HepG2 (cell line): Measurements from ENCODE around the gene ADAMTS16. TPM values are rescaled to one million over a fixed set of nuclear protein-coding genes. Genes with fewer than 3 reads are reported as not detected.

ENCODE experiments used
- GATAD1 ChIP-seq: IDR thresholded peaks from 2 replicates; pipeline ENCODE4 v1.6.1; 2016; ENCODE audit warnings: missing genetic modification reagents, missing compliant biosample characterization
- KLF16 ChIP-seq, 2 experiments: sonication (generic) in 1 of 2; formaldehyde crosslinking in 1 of 2; IDR thresholded peaks; 2 replicates each; pipeline versions ENCODE4 v1.6.1 to v1.8.0; 2016 to 2023; ENCODE audit warnings: missing genetic modification reagents in 2 of 2, missing compliant biosample characterization in 1 of 2
- NR2F2 ChIP-seq: IDR thresholded peaks from 2 replicates; pipeline ENCODE4 v1.6.1; 2012; ENCODE audit warnings: low read depth, inconsistent platforms, borderline replicate concordance
- PAWR ChIP-seq: sonication (generic); formaldehyde crosslinking; IDR thresholded peaks from 2 replicates; pipeline ENCODE4 v1.4.0; 2020; ENCODE audit warnings: missing genetic modification reagents, mild to moderate bottlenecking, borderline replicate concordance
- PHF21A ChIP-seq: sonication (generic); formaldehyde crosslinking; IDR thresholded peaks from 2 replicates; pipeline ENCODE4 v1.5.0; 2020; ENCODE audit warnings: mild to moderate bottlenecking, missing genetic modification reagents
- SIN3B ChIP-seq: fragments of 150-350 bp; IDR thresholded peaks from 2 replicates; pipeline ENCODE4 v1.6.1; 2014; ENCODE audit warnings: low read length
- SMARCC2 ChIP-seq: fragments of 450-650 bp; IDR thresholded peaks from 2 replicates; pipeline ENCODE4 v1.6.1; 2017; ENCODE audit warnings: antibody characterized with exemption, mild to moderate bottlenecking
- TOE1 ChIP-seq: sonication (generic); formaldehyde crosslinking; IDR thresholded peaks from 2 replicates; pipeline ENCODE4 v1.4.0; 2020; ENCODE audit warnings: mild to moderate bottlenecking, missing genetic modification reagents
- ZBTB1 ChIP-seq: sonication (generic); formaldehyde crosslinking; IDR thresholded peaks from 2 replicates; pipeline ENCODE4 v1.4.0; 2020; ENCODE audit warnings: missing genetic modification reagents, borderline replicate concordance
- ZMYM4 ChIP-seq: sonication (generic); formaldehyde crosslinking; IDR thresholded peaks from 2 replicates; pipeline ENCODE4 v1.8.1; 2023; ENCODE audit warnings: mild to moderate bottlenecking, missing genetic modification reagents
- ZNF160 ChIP-seq: sonication (generic); formaldehyde crosslinking; IDR thresholded peaks from 2 replicates; pipeline ENCODE4 v1.8.0; 2022; ENCODE audit warnings: mild to moderate bottlenecking, inconsistent platforms, missing genetic modification reagents
- ZNF264 ChIP-seq: sonication (generic); formaldehyde crosslinking; IDR thresholded peaks from 2 replicates; pipeline ENCODE4 v1.4.0; 2020; ENCODE audit warnings: missing genetic modification reagents
- ZNF879 ChIP-seq: sonication (generic); formaldehyde crosslinking; IDR thresholded peaks from 2 replicates; pipeline ENCODE4 v1.8.1; 2023; ENCODE audit warnings: missing genetic modification reagents
- polyA plus RNA-seq, 8 experiments: library from polyadenylated mRNA; depleted of rRNA in 3 of 8; stranded (reverse) in 7 of 8; unstranded in 1 of 8; fragments of >200 nt; fragmentation: Illumina TruSeq in 4 of 8; extraction: Trizol in 4 of 8; gene quantifications; 2 replicates each; pipeline versions ENCODE4 v1.2.1 to v1.2.3, GENCODE V29; 2011 to 2016; ENCODE audit warnings: low read depth in 4 of 8, missing spikeins in 1 of 8, mixed read lengths in 1 of 8; ENCODE audit not compliant: insufficient read depth in 1 of 8
- total RNA-seq, 5 experiments: library from RNA; depleted of rRNA; stranded (reverse); fragments of >200 nt; fragmentation: Illumina TruSeq; extraction: Trizol; gene quantifications; 2 replicates each; pipeline ENCODE4 v1.2.3, GENCODE V29; 2016; ENCODE audit warnings: low read depth in 1 of 5
- TF ChIP-seq, protein P1 (sequence below): IDR thresholded peaks from 2 replicates; pipeline ENCODE4 v1.6.1; 2016; ENCODE audit warnings: low read depth
- TF ChIP-seq, protein P2 (sequence below): IDR thresholded peaks from 2 replicates; pipeline ENCODE4 v1.4.0; 2020; ENCODE audit warnings: mild to moderate bottlenecking, missing genetic modification reagents
- TF ChIP-seq, protein P3 (sequence below): sonication (generic); formaldehyde crosslinking; IDR thresholded peaks from 2 replicates; pipeline ENCODE4 v1.5.0; 2020; ENCODE audit warnings: mild to moderate bottlenecking, missing genetic modification reagents, borderline replicate concordance

ADAMTS16 gene
- total and polyA plus RNA-seq, 2 of the 13 experiments (the other 11 are each of a cell fraction or from before 2014, with no cell fraction given) = 0.02 to 0.03 TPM

DNA sequence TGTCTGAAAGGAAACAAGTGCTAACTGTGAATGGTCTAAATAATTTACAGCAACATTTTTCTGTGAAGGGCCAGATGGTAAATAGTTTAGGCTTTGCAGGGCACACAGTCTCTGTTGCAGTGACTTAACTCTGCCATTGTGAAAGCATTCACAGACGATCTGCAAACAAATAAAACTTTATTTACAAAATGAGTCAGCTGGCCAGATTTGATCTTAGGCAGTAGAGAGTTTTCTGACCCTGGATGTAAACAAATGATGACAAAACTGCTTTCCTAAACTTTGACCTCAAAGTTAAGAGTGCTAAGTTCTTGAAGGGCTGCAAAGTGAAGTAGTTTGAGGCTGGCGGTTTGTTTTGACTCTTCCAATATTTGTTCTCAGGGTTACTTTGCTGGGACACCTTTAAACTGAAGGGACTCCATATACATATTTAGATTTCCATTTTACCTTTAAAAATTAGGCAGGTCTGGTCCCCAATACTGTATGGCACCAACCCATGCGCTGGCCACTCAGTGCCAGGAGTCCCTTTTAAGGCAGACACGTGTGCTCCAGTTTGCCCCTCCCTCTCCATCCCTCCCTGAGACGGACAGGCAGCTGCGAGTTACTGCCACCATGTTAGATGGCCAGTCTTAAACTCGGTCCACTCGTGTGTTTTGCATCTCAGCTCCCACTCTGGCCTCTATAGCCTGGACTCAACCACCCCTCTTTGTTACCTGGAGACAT lies 4.0 kb upstream of the ADAMTS16 start (continued):
- TF ChIP-seq ZNF264 (CRISPR knock-in tag) = peak; percentile 72
- TF ChIP-seq SIN3B = no peak
- 0 out of 2 replicates have a peak, but pooled peaks have one; percentile 32 for TF ChIP-seq TOE1 (CRISPR knock-in tag)
- TF ChIP-seq ZNF160 (CRISPR knock-in tag) = no peak
- peak; percentile 70 for TF ChIP-seq NR2F2
- TF ChIP-seq SMARCC2 = no peak
- TF ChIP-seq GATAD1 (CRISPR knock-in tag) = peak; percentile 42; the same call in 1 of the 2 replicates
- TF ChIP-seq, protein P1, sequence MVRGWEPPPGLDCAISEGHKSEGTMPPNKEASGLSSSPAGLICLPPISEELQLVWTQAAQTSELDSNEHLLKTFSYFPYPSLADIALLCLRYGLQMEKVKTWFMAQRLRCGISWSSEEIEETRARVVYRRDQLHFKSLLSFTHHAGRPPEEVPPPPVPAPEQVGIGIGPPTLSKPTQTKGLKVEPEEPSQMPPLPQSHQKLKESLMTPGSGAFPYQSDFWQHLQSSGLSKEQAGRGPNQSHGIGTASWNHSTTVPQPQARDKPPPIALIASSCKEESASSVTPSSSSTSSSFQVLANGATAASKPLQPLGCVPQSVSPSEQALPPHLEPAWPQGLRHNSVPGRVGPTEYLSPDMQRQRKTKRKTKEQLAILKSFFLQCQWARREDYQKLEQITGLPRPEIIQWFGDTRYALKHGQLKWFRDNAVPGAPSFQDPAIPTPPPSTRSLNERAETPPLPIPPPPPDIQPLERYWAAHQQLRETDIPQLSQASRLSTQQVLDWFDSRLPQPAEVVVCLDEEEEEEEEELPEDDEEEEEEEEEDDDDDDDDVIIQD (CRISPR knock-in tag) = peak; percentile 69; the same call in 1 of the 2 replicates
- no peak for TF ChIP-seq ZNF879
- TF ChIP-seq, protein P2, sequence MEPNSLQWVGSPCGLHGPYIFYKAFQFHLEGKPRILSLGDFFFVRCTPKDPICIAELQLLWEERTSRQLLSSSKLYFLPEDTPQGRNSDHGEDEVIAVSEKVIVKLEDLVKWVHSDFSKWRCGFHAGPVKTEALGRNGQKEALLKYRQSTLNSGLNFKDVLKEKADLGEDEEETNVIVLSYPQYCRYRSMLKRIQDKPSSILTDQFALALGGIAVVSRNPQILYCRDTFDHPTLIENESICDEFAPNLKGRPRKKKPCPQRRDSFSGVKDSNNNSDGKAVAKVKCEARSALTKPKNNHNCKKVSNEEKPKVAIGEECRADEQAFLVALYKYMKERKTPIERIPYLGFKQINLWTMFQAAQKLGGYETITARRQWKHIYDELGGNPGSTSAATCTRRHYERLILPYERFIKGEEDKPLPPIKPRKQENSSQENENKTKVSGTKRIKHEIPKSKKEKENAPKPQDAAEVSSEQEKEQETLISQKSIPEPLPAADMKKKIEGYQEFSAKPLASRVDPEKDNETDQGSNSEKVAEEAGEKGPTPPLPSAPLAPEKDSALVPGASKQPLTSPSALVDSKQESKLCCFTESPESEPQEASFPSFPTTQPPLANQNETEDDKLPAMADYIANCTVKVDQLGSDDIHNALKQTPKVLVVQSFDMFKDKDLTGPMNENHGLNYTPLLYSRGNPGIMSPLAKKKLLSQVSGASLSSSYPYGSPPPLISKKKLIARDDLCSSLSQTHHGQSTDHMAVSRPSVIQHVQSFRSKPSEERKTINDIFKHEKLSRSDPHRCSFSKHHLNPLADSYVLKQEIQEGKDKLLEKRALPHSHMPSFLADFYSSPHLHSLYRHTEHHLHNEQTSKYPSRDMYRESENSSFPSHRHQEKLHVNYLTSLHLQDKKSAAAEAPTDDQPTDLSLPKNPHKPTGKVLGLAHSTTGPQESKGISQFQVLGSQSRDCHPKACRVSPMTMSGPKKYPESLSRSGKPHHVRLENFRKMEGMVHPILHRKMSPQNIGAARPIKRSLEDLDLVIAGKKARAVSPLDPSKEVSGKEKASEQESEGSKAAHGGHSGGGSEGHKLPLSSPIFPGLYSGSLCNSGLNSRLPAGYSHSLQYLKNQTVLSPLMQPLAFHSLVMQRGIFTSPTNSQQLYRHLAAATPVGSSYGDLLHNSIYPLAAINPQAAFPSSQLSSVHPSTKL = peak; percentile 94
- peak; percentile 76 for TF ChIP-seq PHF21A (CRISPR knock-in tag)
- TF ChIP-seq ZBTB1 (CRISPR knock-in tag) = no peak
- TF ChIP-seq PAWR (CRISPR knock-in tag) = no peak
- 0 out of 4 replicates have a peak, but pooled peaks of 1 of the 2 experiments have one; percentile 74 for TF ChIP-seq KLF16 (CRISPR knock-in tag; IDR thresholded peaks at IDR 0.05)
- peak; percentile 65 for TF ChIP-seq ZMYM4 (CRISPR knock-in tag)
- TF ChIP-seq, protein P3, sequence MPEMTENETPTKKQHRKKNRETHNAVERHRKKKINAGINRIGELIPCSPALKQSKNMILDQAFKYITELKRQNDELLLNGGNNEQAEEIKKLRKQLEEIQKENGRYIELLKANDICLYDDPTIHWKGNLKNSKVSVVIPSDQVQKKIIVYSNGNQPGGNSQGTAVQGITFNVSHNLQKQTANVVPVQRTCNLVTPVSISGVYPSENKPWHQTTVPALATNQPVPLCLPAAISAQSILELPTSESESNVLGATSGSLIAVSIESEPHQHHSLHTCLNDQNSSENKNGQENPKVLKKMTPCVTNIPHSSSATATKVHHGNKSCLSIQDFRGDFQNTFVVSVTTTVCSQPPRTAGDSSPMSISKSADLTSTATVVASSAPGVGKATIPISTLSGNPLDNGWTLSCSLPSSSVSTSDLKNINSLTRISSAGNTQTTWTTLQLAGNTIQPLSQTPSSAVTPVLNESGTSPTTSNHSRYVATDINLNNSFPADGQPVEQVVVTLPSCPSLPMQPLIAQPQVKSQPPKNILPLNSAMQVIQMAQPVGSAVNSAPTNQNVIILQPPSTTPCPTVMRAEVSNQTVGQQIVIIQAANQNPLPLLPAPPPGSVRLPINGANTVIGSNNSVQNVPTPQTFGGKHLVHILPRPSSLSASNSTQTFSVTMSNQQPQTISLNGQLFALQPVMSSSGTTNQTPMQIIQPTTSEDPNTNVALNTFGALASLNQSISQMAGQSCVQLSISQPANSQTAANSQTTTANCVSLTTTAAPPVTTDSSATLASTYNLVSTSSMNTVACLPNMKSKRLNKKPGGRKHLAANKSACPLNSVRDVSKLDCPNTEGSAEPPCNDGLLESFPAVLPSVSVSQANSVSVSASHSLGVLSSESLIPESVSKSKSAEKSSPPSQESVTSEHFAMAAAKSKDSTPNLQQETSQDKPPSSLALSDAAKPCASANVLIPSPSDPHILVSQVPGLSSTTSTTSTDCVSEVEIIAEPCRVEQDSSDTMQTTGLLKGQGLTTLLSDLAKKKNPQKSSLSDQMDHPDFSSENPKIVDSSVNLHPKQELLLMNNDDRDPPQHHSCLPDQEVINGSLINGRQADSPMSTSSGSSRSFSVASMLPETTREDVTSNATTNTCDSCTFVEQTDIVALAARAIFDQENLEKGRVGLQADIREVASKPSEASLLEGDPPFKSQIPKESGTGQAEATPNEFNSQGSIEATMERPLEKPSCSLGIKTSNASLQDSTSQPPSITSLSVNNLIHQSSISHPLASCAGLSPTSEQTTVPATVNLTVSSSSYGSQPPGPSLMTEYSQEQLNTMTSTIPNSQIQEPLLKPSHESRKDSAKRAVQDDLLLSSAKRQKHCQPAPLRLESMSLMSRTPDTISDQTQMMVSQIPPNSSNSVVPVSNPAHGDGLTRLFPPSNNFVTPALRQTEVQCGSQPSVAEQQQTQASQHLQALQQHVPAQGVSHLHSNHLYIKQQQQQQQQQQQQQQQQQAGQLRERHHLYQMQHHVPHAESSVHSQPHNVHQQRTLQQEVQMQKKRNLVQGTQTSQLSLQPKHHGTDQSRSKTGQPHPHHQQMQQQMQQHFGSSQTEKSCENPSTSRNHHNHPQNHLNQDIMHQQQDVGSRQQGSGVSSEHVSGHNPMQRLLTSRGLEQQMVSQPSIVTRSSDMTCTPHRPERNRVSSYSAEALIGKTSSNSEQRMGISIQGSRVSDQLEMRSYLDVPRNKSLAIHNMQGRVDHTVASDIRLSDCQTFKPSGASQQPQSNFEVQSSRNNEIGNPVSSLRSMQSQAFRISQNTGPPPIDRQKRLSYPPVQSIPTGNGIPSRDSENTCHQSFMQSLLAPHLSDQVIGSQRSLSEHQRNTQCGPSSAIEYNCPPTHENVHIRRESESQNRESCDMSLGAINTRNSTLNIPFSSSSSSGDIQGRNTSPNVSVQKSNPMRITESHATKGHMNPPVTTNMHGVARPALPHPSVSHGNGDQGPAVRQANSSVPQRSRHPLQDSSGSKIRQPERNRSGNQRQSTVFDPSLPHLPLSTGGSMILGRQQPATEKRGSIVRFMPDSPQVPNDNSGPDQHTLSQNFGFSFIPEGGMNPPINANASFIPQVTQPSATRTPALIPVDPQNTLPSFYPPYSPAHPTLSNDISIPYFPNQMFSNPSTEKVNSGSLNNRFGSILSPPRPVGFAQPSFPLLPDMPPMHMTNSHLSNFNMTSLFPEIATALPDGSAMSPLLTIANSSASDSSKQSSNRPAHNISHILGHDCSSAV = no peak
